Common myeloid progenitor, CD34-positive (primary cell): ENCODE results near the gene HBQ1.

Source experiments
- CTCF ChIA-PET: fragments of 350-600 bp; sonication (Branson Sonifier 250); formaldehyde crosslinking; loops from one replicate; lab custom pipeline; 2021; ENCODE audit warnings: antibody characterized with exemption; lab: Charles Lee
- POLR2A ChIA-PET: fragments of 350-600 bp; sonication (Branson Sonifier 250); formaldehyde crosslinking; loops from one replicate; lab custom pipeline; 2021; ENCODE audit warnings: antibody characterized with exemption; lab: Charles Lee
- DNase-seq, 3 donors: peaks; one replicate each; pipeline versions ENCODE4 v3.0.0 to v3.0.0-alpha.2; 2013
- H3K27ac ChIP-seq, 2 experiments: 1 replicate in 1 of 2; 2 replicates in 1 of 2; pipeline ENCODE4 v1.7.0; 2013; ENCODE audit warnings: inconsistent platforms in 2 of 2, low read length in 2 of 2, mild to moderate bottlenecking in 2 of 2, low read depth in 1 of 2, moderate library complexity in 1 of 2; ENCODE audit not compliant: severe bottlenecking in 2 of 2, insufficient read depth in 1 of 2, poor library complexity in 1 of 2
- H3K27me3 ChIP-seq, 5 experiments: replicated peaks in 2 of 5; 1 replicate in 3 of 5; 2 replicates in 2 of 5; pipeline versions ENCODE4 v1.6.1 to v1.7.0; 2013; ENCODE audit warnings: low read length in 4 of 5, mild to moderate bottlenecking in 2 of 5, moderate library complexity in 2 of 5, inconsistent platforms in 1 of 5; ENCODE audit not compliant: insufficient read depth in 5 of 5, control insufficient read depth in 4 of 5
- H3K36me3 ChIP-seq, 4 experiments: 1 replicate in 2 of 4; 2 replicates in 2 of 4; pipeline versions ENCODE4 v1.6.1 to v1.7.0; 2013; ENCODE audit warnings: low read length in 3 of 4, control low read depth in 1 of 4, mild to moderate bottlenecking in 1 of 4; ENCODE audit not compliant: control insufficient read depth in 4 of 4, insufficient read depth in 4 of 4
- H3K4me1 ChIP-seq, 4 experiments: 1 replicate in 3 of 4; 2 replicates in 1 of 4; pipeline versions ENCODE4 v1.6.1 to v1.7.1; 2013; ENCODE audit warnings: low read length in 3 of 4, mild to moderate bottlenecking in 3 of 4, control low read depth in 1 of 4, inconsistent platforms in 1 of 4, moderate library complexity in 1 of 4; ENCODE audit not compliant: control insufficient read depth in 4 of 4, insufficient read depth in 4 of 4; ENCODE audit errors: control extremely low read depth in 1 of 4
- H3K4me3 ChIP-seq, 7 experiments: 1 replicate in 4 of 7; 2 replicates in 3 of 7; pipeline versions ENCODE4 v1.5.1 to v1.7.0; 2013; ENCODE audit warnings: mild to moderate bottlenecking in 7 of 7, low read length in 6 of 7, moderate library complexity in 6 of 7, inconsistent platforms in 2 of 7, low read depth in 2 of 7, control low read depth in 1 of 7; ENCODE audit not compliant: insufficient read depth in 4 of 7, control insufficient read depth in 1 of 7; ENCODE audit errors: extremely low read depth in 1 of 7
- H3K9me3 ChIP-seq, 5 experiments: 1 replicate in 4 of 5; 2 replicates in 1 of 5; pipeline versions ENCODE4 v1.6.1 to v1.7.1; 2013; ENCODE audit warnings: low read length in 4 of 5, mild to moderate bottlenecking in 2 of 5, inconsistent platforms in 1 of 5, low read depth in 1 of 5, moderate library complexity in 1 of 5; ENCODE audit not compliant: control insufficient read depth in 4 of 5, insufficient read depth in 2 of 5; ENCODE audit errors: control extremely low read depth in 1 of 5
- WGBS: methylation state at CpG from one replicate; pipeline ENCODE4 v1.1.5; 2013; ENCODE audit not compliant: insufficient coverage; 5-methylcytosine and 5-hydroxymethylcytosine counted together

The HBQ1 gene

DNA sequence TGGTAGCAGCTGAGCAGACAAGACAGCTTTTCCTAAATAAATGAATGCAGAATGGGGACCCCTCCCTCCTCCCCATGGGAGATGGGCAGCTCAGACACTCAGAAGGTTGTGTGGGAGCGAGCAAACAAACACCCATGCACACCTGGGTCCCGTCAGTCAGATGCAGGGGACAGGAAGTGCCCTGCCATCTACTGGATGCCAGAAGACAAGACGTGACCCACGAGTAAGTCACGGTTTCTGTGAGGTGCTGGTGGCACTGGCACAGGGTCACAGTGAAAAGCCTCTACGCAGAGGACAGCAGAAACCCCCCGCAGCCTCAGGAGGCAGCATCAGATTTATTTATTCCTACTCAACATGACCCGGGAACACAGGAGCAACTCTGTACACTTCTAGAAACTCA is 8.4 kb downstream of the HBQ1 start:
- 47% methylated on average over 5 of the region's 8 CpGs for WGBS
- Histone ChIP-seq H3K9me3 (no peaks in the 10 kb centered on the region), H3K4me1 (peaks cover 0 to 10% (median 7%) of the 10 kb centered on the region in 4 experiments), H3K27me3 (no peaks in the 10 kb centered on the region), H3K36me3 (peaks cover 10 to 64% (median 46%) of the 10 kb centered on the region in 4 experiments), H3K4me3 (no peak overlapping the region), H3K27ac (no peak overlapping the region)
- CTCF ChIA-PET = interaction anchor here (1.0 to 2.8 kb wide), 4 partner anchors 20 to 133 kb away, joined by 3 to 14 read pairs (median 3); no protein-coding TSS in a partner anchor
- POLR2A ChIA-PET = no interaction called here
- DNase-seq = peak; percentile 22 to 50 (median 33)

DNA sequence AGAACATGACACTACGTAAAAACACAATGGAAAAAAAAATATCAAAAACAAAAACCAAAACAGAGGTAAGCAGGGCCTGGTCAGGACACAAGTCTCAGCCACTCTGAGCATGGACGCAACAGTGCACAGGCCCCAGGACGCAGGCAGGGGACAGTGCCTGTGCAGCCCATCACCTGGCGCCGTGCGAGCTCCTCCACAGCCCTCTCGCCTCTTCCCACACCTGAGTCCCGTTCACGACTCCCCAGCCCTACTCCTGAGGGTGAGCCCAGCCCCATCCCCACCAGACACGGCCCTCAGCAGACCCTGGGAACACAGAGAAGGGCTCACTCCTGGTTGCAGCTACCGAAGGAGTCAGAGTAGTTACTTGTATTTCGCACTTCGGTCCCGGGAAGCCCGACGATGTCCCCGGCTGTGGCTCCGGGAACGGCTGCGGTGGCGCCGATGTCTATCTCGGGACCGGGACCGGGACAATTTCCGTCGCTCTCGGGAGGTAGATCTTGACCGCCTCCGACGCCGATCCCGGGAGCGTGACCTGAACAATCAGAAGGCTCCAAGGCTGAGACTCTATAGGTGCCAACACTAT is 9.4 kb downstream of the HBQ1 start:
- POLR2A ChIA-PET = no interaction called here
- H3K4me3 ChIP-seq = no peak overlapping the region
- no peak overlapping the region for H3K27ac ChIP-seq
- H3K4me1 ChIP-seq = peaks cover 0 to 10% (median 7%) of the 10 kb centered on the region in 4 experiments
- H3K9me3 ChIP-seq = no peaks in the 10 kb centered on the region
- no peaks in the 10 kb centered on the region for H3K27me3 ChIP-seq
- DNase-seq = no peak
- CTCF ChIA-PET = interaction anchor here (2.8 kb wide), 1 partner anchor 83 kb away, joined by 14 read pairs; no protein-coding TSS in a partner anchor
- WGBS = 99% methylated on average over 32 of the region's 34 CpGs
- peaks cover 12 to 72% (median 54%) of the 10 kb centered on the region in 4 experiments for H3K36me3 ChIP-seq

DNA sequence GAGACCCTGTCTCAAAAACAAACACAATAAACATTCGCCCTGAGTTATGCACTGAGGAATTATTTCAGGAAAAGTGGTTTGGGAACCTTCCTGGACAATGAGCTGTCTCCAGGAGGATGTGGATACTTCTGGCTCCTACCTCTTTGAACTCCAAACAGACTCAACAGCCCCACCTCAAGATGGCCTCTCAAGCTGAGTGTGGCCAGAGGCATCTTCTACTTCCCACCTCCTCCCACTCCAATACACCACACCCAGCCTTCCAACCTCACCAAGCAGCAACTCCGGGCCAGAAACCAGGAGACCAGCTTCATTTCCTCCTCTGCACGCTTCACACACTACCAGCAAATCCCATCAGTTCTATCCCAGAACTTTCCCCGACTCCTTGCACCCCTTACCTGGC is 11.6 kb downstream of the HBQ1 start:
- H3K27me3 ChIP-seq = no peaks in the 10 kb centered on the region
- no peaks in the 10 kb centered on the region for H3K9me3 ChIP-seq
- ChIA-PET CTCF (interaction anchor here (0.7 to 2.2 kb wide), 9 partner anchors 10 to 148 kb away, joined by 3 to 5 read pairs (median 4); partner anchors contain the start of gene HBQ1), POLR2A (interaction anchor here (1.4 kb wide), 1 partner anchor 9 kb away, joined by 4 read pairs; no protein-coding TSS in a partner anchor)
- no peak overlapping the region for H3K4me3 ChIP-seq
- H3K36me3 ChIP-seq = peaks cover 16 to 87% (median 62%) of the 10 kb centered on the region in 4 experiments
- 100% methylated on average over 1 of the region's 4 CpGs for WGBS
- H3K27ac ChIP-seq = no peak overlapping the region
- peaks cover 0 to 10% (median 7%) of the 10 kb centered on the region in 4 experiments for H3K4me1 ChIP-seq
- DNase-seq = no peak

DNA sequence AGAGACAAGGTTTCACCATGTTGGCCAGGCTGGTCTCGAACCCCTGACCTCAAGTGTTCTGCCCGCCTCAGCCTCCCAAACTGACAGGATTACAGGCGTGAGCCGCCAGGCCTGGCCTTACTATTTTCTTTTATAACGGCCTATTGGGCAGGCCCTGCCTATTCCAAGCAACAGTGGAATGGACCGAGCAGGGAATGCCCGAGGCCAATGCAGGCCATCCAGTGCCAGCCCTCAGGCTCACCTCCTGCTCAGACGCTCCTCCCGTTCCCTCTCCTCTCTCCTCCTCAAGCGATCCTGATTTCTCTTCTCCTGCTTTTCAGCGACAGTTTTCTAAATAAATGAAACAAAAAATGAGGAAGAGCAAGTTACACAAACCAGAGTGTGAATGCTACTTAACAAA is 12.4 kb downstream of the HBQ1 start:
- Histone ChIP-seq H3K9me3 (no peaks in the 10 kb centered on the region), H3K36me3 (peaks cover 15 to 88% (median 61%) of the 10 kb centered on the region in 4 experiments), H3K4me1 (peaks cover 0 to 10% (median 7%) of the 10 kb centered on the region in 4 experiments), H3K27ac (peak overlapping the region in 1 of 2 experiments; percentile 34), H3K4me3 (no peak overlapping the region), H3K27me3 (no peaks in the 10 kb centered on the region)
- DNase-seq = no peak
- 100% methylated on average over 6 of the region's 11 CpGs for WGBS
- CTCF ChIA-PET = interaction anchor here (1.0 to 2.2 kb wide), 8 partner anchors 9 to 127 kb away, joined by 3 to 5 read pairs (median 4); partner anchors contain the start of gene HBQ1
- POLR2A ChIA-PET = no interaction called here

DNA sequence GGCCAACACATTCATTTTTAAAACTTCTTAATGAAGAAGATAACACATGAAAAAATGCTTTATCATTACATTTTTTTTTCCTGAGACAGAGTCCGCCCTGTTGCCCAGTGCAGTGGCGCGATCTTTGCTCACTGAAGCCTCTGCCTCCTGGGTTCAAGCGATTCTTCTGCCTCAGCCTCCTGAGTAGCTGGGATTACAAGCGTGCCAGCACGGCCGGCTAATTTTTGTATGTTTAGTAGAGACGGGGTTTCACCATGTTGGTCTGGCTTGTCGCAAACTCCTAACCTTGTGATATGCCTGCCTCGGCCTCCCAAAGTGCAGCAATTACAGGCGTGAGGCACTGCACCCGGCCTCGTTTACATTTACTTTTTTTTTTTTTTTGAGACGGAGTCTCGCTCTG is 13.2 kb downstream of the HBQ1 start:
- H3K4me3 ChIP-seq = no peak overlapping the region
- ChIA-PET POLR2A (interaction anchor here (0.7 kb wide), 1 partner anchor 79 kb away, joined by 3 read pairs; no protein-coding TSS in a partner anchor), CTCF (interaction anchor here (1.0 to 1.8 kb wide), 2 partner anchors 8 to 86 kb away, joined by 4 to 5 read pairs; no protein-coding TSS in a partner anchor)
- DNase-seq = no peak
- WGBS = 97% methylated on average over 10 of the region's 15 CpGs
- peaks cover 19 to 90% (median 64%) of the 10 kb centered on the region in 4 experiments for H3K36me3 ChIP-seq
- peaks cover 0 to 10% (median 7%) of the 10 kb centered on the region in 4 experiments for H3K4me1 ChIP-seq
- no peaks in the 10 kb centered on the region for H3K9me3 ChIP-seq
- H3K27ac ChIP-seq = no peak overlapping the region
- no peaks in the 10 kb centered on the region for H3K27me3 ChIP-seq

DNA sequence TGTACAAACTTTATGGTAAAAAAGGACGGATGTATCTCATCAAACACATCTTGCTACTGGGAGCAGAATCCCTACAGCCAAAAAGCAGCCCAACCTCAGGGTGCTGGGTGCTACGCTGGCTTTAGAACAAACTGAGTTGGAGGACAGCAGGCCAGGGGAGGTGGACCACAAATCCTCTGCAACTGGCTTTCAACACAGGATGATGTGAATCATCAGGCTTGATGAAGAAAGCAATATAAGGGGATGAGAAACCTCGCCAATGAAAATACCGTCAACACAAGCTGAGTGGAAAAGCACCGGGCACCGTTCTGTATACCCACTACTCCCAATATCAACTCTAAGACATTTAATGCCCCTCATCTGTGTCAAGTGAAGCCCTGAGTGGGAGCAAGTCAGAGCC is 14.3 kb downstream of the HBQ1 start:
- ChIA-PET POLR2A (no interaction called here), CTCF (interaction anchor here (1.4 kb wide), 1 partner anchor 24 kb away, joined by 4 read pairs; no protein-coding TSS in a partner anchor)
- Histone ChIP-seq H3K4me3 (no peak overlapping the region), H3K36me3 (peaks cover 20 to 88% (median 59%) of the 10 kb centered on the region in 4 experiments), H3K27me3 (no peaks in the 10 kb centered on the region), H3K9me3 (no peaks in the 10 kb centered on the region), H3K27ac (no peak overlapping the region), H3K4me1 (peaks cover 0 to 10% (median 7%) of the 10 kb centered on the region in 4 experiments)
- DNase-seq = no peak
- 100% methylated on average over 1 of the region's 6 CpGs for WGBS

DNA sequence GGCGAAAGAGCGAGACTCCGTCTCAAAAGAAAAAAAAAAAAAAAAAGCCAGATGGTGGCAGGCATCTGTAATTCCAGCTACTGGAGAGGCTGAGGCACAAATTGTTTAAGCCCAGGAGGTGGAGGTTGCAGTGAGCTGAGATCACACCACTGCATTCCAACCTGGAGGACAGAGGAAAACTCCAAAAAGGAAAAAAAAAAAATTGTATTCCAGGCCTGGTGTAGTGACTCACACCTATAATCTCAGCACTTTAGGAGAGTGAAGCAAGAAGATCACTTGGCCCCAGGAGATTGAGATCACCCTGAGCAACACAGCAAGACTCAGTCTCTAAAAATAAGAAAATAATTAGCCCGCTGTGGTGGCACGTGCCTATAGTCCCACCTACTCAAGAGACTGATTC is 20.1 kb downstream of the HBQ1 start:
- H3K36me3 ChIP-seq = peaks cover 31 to 74% (median 44%) of the 10 kb centered on the region in 4 experiments
- no peaks in the 10 kb centered on the region for H3K4me1 ChIP-seq
- 100% methylated on average over 3 of the region's 5 CpGs for WGBS
- no peak for DNase-seq
- no peak overlapping the region for H3K27ac ChIP-seq
- ChIA-PET POLR2A (no interaction called here), CTCF (no interaction called here)
- no peaks in the 10 kb centered on the region for H3K27me3 ChIP-seq
- H3K4me3 ChIP-seq = no peak overlapping the region
- no peaks in the 10 kb centered on the region for H3K9me3 ChIP-seq
